NCI-H1048 (cell line): ENCODE measurements around the gene ST3GAL3.
"Not testable (repeated sequence)": the region's sequence is repeated elsewhere in the genome, so short reads cannot be mapped to it uniquely, and the experiment has no call there.

ENCODE experiments used
- DNase-seq: peaks from one replicate; lab custom pipeline; 2025; lab: John Stamatoyannopoulos, UW

The ST3GAL3 gene

GRCh38 chr1:43757343-43758053 is 50.2 kb downstream of the ST3GAL3 start:
- no peak for DNase-seq

- DNase-seq, result no peak
Measured at GRCh38 chr1:43760745-43761317, 53.5 kb downstream of the ST3GAL3 start.

DNA sequence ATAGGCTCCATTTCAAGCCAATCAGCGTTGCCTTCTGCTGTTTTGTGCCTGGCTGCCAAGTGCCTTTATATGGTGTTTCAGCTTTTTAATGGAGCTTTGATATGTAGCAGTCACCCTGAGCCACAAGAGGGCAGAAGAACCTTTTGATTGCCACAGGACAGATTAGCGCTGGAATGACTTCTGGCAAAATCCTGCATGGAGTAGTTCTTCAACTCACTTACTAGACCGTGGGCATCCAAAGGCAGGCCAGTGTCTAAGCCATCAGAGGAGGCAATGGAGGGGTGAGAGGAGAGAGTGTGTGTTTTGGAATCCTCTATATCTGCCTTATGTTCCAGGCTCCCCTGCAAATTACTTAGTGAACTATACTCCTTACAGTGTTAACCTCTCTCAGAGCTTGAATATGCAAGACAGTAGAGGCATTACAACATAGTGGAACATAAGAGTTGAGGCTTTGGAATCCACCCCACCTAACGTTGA is 56.2 kb downstream of the ST3GAL3 start:
- peak; percentile 54 for DNase-seq

GRCh38 chr1:43764581-43764980 is 57.2 kb downstream of the ST3GAL3 start:
- DNase-seq, result no peak

GRCh38 chr1:43766086-43766784 is 58.9 kb downstream of the ST3GAL3 start:
- DNase-seq, result no peak

DNA sequence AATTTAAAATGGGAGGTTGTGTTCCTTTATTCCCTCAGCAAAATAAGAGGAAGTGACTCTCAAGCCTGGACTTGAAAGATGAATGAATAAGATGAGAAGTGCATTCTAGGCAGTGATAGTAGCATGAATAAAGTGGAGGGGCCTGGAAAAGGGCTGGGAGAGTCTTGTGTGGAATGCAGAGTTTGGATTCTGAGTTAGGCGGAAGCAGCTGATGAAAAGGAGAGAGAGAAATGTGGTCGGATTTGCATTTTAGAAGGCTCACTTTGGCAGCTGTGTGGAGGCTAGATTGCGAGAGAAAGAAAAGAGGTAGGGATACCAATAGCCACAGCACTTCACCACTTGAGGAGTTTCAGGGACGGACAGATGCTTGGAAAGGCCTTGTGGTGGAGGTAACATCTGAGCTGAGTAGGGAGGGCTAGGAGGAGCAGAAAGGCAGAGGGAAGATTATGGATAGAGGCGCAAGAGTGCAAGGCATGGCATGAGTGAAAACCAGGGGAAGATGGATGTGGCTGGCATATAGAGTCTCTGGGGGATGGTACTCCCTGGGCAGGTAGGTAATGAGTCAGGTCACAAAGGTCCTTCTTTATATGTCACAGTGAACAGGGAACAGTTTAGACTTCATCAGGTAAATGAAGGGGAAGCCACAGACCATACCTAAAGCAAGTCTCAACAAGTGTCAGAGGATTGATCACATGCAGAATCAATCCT is 59.6 kb downstream of the ST3GAL3 start:
- DNase-seq, result no peak

DNA sequence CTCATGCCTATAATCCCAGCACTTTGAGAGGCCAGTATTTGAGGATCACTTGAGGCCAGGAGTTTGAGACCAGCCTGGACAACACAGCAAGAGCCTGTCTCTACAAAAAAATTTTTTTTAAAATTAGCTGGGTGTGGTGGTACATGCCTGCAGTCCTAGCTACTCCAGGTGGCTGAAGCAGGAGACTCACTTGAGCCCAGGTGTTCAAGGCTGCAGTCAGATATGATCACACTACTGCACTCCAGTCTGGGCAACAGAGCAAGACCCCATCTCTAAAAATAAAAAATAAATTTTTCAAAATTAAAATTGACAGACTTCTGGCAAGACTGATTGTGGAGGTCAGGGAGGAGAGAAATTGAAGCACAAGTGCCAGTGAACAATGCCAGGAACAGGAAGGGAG is 60.8 kb downstream of the ST3GAL3 start:
- DNase-seq, result no peak

DNA sequence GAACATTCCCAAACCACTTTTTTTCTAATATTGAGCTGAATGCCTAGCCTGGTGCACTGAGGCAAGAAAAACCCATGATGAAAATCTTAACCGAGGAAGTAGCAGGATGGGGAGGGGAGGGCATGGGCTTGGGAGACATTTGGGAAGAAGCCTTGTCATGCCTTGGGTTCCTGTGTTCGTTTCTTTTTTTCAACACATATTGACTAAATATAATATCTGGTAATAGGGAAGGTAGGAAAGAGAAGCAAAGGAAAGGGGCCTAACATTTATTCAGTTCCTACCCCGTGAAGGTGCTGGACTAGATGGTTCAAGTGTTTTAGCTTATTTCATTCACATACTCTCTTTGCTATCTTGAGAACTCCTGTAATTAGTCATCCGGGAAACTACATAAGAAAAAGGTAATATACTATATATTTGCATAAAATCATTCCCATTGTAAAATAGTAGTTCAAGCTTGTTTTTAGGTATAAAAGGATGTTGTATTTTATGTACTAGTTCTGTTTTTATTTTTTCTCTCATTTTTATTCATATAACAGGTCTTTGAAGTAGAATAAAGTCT is 62.1 kb downstream of the ST3GAL3 start:
- no peak for DNase-seq

- no peak for DNase-seq
Measured at GRCh38 chr1:43770111-43770510, 62.8 kb downstream of the ST3GAL3 start.

GRCh38 chr1:43772978-43773377 is 65.6 kb downstream of the ST3GAL3 start:
- no peak for DNase-seq

- no peak for DNase-seq
Measured at GRCh38 chr1:43773821-43774220, 66.5 kb downstream of the ST3GAL3 start.

DNA sequence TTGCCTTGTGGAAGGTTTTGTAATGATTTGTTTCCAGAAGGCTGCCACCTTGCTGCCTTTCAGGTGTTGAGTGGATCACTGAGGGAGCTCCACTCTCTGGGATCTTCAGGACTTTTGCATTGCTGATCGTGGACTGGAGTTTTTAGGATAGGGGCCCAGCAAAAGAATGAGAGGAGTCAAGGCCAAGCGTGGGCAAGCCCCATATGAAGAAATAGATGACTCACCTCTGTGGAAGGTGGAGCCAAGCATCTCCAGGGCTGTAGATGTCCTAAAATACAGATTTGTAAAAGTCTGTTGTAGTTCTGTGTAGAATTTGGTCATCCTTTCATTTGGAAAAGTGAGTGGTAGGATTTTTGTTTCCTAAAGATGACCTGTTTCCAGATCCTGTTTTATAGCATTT is 67.0 kb downstream of the ST3GAL3 start:
- no peak for DNase-seq

- no peak for DNase-seq
Measured at GRCh38 chr1:43776043-43776761, 68.9 kb downstream of the ST3GAL3 start.

- not testable (repeated sequence) for DNase-seq
Measured at GRCh38 chr1:43777916-43778315, 70.6 kb downstream of the ST3GAL3 start.

DNA sequence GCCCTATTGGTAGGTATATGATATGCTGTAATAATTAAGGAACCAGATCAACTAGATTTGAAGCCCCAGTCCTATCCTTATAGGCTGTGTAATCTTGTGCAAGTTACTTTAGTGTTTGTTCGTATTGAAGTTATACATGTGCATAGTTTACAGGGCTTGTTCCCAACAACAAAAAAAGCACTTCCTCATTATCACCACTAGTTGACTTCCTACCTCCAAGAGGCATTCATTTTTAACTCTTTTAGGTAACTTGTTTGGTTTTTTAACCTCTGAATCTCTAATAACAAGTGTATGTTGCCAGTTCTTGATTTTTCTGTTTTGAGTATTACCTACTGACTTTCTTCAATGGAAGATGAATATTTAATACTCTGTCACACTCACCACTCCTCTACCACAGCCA is 71.9 kb downstream of the ST3GAL3 start:
- no peak for DNase-seq

GRCh38 chr1:43779805-43780403 is 72.6 kb downstream of the ST3GAL3 start:
- DNase-seq, result no peak

DNA sequence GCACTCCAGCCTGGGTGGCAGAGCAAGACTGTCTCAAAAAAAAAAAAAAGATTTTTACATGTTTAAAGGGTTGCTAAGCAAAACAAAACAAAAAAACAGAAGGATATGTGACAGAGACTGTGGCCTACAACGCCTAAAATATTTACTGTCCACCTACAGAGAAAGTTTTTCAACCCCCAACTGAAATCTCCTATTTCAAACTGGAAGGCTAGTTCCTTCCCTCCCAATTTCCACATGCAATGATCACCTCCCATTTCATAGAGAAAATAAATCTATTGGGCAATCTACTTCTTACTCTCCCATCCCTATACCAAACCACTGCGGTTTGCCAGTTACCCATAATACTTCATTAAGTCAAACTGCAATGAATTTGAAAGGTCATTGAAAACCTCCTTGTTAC is 74.2 kb downstream of the ST3GAL3 start:
- no peak for DNase-seq

DNA sequence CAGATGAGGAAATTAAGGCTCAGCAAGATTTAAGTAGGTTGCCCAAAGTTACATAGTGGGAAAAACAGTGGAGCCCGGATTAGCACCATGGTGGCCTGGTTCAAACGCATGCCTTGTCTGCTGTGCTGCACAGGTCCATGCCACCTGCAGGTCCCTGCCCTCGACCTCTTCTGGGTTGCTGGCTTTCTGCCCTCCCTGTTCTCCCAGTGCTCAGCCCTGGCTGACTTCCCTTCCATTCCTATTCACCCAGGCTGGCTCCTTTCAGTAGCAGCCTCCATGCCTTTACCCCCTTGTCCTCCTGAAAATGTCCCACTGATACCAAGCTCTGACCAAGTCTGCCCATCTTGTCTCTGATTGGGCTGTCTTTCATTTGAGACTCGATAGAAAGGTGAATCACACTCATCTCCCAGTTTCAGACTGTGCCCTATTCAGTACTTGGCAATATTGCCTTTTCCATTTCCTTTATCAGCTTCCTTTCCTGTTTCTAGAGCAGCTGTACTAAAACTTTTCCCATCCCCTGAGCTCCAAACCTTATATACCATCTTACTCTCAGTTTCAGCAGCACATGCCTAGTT is 75.8 kb downstream of the ST3GAL3 start:
- no peak for DNase-seq

DNA sequence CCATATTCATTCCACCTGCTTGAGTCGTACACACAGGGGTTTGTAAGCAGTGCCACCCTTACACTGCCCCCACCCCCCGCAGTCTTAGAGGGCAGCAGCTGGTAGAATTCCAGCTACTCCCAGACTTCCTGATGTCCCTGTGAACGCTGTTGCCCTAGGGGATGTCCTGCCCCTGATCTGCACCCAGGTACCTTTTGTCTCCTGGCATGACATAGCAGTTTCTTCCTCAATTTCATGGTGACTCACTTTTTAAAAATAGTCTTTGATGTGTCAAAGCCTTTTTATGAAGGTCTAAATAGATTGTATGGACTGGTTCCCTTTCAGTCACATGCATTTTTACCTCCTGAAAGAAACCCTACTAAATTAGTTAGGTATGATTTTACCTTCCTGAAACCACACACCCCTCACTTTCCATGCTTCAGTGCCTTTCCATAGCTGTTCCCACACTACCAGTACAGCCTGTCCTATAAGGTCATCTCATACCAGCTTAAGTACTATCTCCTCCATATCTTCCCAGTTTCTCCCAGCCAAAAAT is 76.4 kb downstream of the ST3GAL3 start:
- DNase-seq, result no peak

DNA sequence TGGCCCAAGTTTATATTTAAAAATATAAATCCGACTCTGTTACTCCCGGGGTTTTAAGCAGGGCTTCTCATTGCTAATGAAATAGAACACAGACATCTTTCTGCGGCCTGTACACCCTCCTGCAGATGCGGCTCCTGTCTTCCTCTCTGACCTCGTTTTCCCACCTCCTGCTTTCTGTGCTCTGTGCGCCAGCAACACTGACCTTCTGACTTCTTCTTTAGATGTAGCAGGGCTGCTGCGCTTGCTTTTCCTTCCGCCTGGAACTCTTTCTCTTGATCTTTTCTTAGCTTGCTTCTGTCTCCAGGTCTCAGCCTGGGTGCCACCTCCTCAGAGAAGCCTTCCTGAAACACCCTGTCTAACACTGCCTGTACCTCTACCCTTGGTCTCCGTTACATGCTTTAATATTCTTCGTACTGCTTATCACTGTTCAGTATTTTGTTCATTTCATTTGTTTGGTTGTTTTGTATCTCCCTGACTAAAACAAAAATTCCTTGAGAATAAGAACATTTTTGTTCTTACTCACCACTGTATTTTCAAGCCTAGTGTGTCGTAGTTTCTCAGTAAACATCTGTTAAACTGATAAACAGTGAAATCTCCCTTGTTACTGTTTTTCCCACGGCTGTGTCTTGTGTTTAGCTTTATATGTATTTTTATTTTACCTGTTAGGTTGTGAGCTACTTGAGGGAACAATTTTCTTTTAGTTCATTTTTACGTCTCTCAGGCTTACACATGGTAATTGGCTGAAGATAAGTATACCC is 79.0 kb downstream of the ST3GAL3 start:
- DNase-seq, result no peak
